Neural cell (in vitro differentiated cells): ENCODE results near the gene SCGB2B2.

Experiments
- EP300 ChIP-seq: fragments of 450-650 bp; conservative IDR thresholded peaks from 2 replicates; pipeline ENCODE4 v1.6.1; 2014; ENCODE audit warnings: antibody characterized with exemption, mild to moderate bottlenecking, moderate library complexity; ENCODE audit not compliant: poor library complexity, severe bottlenecking
- EZH2 ChIP-seq: fragments of 200-600, 300-800 bp; shearing (Covaris generic), sonication (generic); IDR thresholded peaks from 2 replicates; pipeline ENCODE4 v1.6.1; 2014; ENCODE audit warnings: antibody characterized with exemption, low read length, borderline replicate concordance, mild to moderate bottlenecking; ENCODE audit not compliant: insufficient read depth, poor library complexity, severe bottlenecking
- MXI1 ChIP-seq: fragments of 450-650 bp; conservative IDR thresholded peaks from 2 replicates; pipeline ENCODE4 v1.6.1; 2014; ENCODE audit warnings: antibody characterized with exemption, mild to moderate bottlenecking; ENCODE audit not compliant: poor library complexity, severe bottlenecking
- POLR2AphosphoS5 ChIP-seq: IDR thresholded peaks from 2 replicates; pipeline ENCODE4 v1.6.1; 2012
- RAD21 ChIP-seq: fragments of 450-650 bp; conservative IDR thresholded peaks from 2 replicates; pipeline ENCODE4 v1.6.1; 2014; ENCODE audit warnings: antibody characterized with exemption, mild to moderate bottlenecking, moderate library complexity
- SMC3 ChIP-seq: fragments of 450-650 bp; conservative IDR thresholded peaks from 2 replicates; pipeline ENCODE4 v1.6.1; 2014; ENCODE audit warnings: antibody characterized with exemption, mild to moderate bottlenecking, moderate library complexity; ENCODE audit not compliant: poor library complexity
- TAF1 ChIP-seq: IDR thresholded peaks from 2 replicates; pipeline ENCODE4 v1.6.1; 2012; ENCODE audit warnings: low read depth
- TF ChIP-seq, protein P1 (sequence below): fragments of 450-650 bp; IDR thresholded peaks from 2 replicates; pipeline ENCODE4 v1.5.1; 2014; ENCODE audit warnings: antibody characterized with exemption, mild to moderate bottlenecking, moderate library complexity; ENCODE audit not compliant: poor library complexity, severe bottlenecking
- TF ChIP-seq, protein P2 (sequence below): IDR thresholded peaks from 2 replicates; pipeline ENCODE4 v1.6.1; 2012; ENCODE audit warnings: borderline replicate concordance

- TF ChIP-seq, protein P1, sequence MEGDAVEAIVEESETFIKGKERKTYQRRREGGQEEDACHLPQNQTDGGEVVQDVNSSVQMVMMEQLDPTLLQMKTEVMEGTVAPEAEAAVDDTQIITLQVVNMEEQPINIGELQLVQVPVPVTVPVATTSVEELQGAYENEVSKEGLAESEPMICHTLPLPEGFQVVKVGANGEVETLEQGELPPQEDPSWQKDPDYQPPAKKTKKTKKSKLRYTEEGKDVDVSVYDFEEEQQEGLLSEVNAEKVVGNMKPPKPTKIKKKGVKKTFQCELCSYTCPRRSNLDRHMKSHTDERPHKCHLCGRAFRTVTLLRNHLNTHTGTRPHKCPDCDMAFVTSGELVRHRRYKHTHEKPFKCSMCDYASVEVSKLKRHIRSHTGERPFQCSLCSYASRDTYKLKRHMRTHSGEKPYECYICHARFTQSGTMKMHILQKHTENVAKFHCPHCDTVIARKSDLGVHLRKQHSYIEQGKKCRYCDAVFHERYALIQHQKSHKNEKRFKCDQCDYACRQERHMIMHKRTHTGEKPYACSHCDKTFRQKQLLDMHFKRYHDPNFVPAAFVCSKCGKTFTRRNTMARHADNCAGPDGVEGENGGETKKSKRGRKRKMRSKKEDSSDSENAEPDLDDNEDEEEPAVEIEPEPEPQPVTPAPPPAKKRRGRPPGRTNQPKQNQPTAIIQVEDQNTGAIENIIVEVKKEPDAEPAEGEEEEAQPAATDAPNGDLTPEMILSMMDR: no peak
- TF ChIP-seq EZH2: no peak
- TF ChIP-seq, protein P2, sequence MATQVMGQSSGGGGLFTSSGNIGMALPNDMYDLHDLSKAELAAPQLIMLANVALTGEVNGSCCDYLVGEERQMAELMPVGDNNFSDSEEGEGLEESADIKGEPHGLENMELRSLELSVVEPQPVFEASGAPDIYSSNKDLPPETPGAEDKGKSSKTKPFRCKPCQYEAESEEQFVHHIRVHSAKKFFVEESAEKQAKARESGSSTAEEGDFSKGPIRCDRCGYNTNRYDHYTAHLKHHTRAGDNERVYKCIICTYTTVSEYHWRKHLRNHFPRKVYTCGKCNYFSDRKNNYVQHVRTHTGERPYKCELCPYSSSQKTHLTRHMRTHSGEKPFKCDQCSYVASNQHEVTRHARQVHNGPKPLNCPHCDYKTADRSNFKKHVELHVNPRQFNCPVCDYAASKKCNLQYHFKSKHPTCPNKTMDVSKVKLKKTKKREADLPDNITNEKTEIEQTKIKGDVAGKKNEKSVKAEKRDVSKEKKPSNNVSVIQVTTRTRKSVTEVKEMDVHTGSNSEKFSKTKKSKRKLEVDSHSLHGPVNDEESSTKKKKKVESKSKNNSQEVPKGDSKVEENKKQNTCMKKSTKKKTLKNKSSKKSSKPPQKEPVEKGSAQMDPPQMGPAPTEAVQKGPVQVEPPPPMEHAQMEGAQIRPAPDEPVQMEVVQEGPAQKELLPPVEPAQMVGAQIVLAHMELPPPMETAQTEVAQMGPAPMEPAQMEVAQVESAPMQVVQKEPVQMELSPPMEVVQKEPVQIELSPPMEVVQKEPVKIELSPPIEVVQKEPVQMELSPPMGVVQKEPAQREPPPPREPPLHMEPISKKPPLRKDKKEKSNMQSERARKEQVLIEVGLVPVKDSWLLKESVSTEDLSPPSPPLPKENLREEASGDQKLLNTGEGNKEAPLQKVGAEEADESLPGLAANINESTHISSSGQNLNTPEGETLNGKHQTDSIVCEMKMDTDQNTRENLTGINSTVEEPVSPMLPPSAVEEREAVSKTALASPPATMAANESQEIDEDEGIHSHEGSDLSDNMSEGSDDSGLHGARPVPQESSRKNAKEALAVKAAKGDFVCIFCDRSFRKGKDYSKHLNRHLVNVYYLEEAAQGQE: no peak
- TF ChIP-seq MXI1: no peak
- TF ChIP-seq POLR2AphosphoS5: no peak
- TF ChIP-seq RAD21: no peak
- TF ChIP-seq EP300: no peak
- no peak for TF ChIP-seq TAF1
- no peak for TF ChIP-seq SMC3
Observed at GRCh38 chr19:34675919-34676318, 1.0 kb downstream of the SCGB2B2 start.
